Smooth muscle cell (in vitro differentiated cells): Measurements from ENCODE around the gene MBD6. TPM values are rescaled to one million over a fixed set of nuclear protein-coding genes. Genes with fewer than 3 reads are reported as not detected.

Source experiments
- DNase-seq: peaks from one replicate; lab custom pipeline; 2025; ENCODE audit not compliant: unreplicated experiment; lab: John Stamatoyannopoulos, UW
- H2AFZ ChIP-seq: fragments of 200-600 bp; sonication (generic); 2 replicates; pipeline ENCODE4 v1.6.0; 2016; ENCODE audit warnings: antibody characterized with exemption, low read depth, mild to moderate bottlenecking
- H3F3A ChIP-seq: fragments of 200-600 bp; sonication (generic); 2 replicates; pipeline ENCODE4 v1.6.0; 2017; ENCODE audit warnings: antibody characterized with exemption, low read depth
- H3K27ac ChIP-seq: fragments of 200-600 bp; sonication (generic); 2 replicates; pipeline ENCODE4 v1.5.1; 2016; ENCODE audit warnings: low read depth, mild to moderate bottlenecking
- H3K27me3 ChIP-seq: fragments of 200-600 bp; sonication (generic); 2 replicates; pipeline ENCODE4 v1.6.1; 2016; ENCODE audit warnings: low read depth, mild to moderate bottlenecking
- H3K36me3 ChIP-seq: fragments of 200-600 bp; sonication (generic); 2 replicates; pipeline ENCODE4 v1.5.1; 2016; ENCODE audit warnings: low read depth
- H3K4me1 ChIP-seq: fragments of 200-600 bp; sonication (generic); 2 replicates; pipeline ENCODE4 v1.5.1; 2016; ENCODE audit warnings: low read depth
- H3K4me2 ChIP-seq: fragments of 200-600 bp; sonication (generic); 2 replicates; pipeline ENCODE4 v1.6.0; 2016; ENCODE audit warnings: mild to moderate bottlenecking
- H3K4me3 ChIP-seq: fragments of 200-600 bp; sonication (generic); 2 replicates; pipeline ENCODE4 v1.5.1; 2016; ENCODE audit warnings: mild to moderate bottlenecking
- H3K79me2 ChIP-seq: fragments of 200-600 bp; sonication (generic); 2 replicates; pipeline ENCODE4 v1.6.0; 2016; ENCODE audit warnings: low read depth, mild to moderate bottlenecking
- H3K9ac ChIP-seq: fragments of 200-600 bp; sonication (generic); 2 replicates; pipeline ENCODE4 v1.6.0; 2016; ENCODE audit warnings: low read depth
- H3K9me3 ChIP-seq: fragments of 200-600 bp; sonication (generic); replicated peaks from 2 replicates; pipeline ENCODE4 v1.5.1; 2016; ENCODE audit warnings: low read depth
- H4K20me1 ChIP-seq: fragments of 200-600 bp; sonication (generic); 2 replicates; pipeline ENCODE4 v1.6.0; 2016; ENCODE audit warnings: low read depth
- WGBS: methylation state at CpG from one replicate; pipeline ENCODE4 v1.1.7; 2016; ENCODE audit warnings: low lambda C conversion rate; 5-methylcytosine and 5-hydroxymethylcytosine counted together
- polyA plus RNA-seq: library from polyadenylated mRNA; unstranded; fragments of >200 nt; fragmentation: Nextera tagmentation; extraction: Ambion mirVana; gene quantifications from 2 replicates; pipeline ENCODE4 v1.2.1, GENCODE V29; 2016
- total RNA-seq: library from RNA; depleted of rRNA; stranded (reverse); fragments of >200 nt; gene quantifications from 2 replicates; pipeline ENCODE4 v1.2.3, GENCODE V29; 2014
- TF ChIP-seq, protein P1 (sequence below): fragments of 200-600 bp; sonication (generic); IDR thresholded peaks from 2 replicates; pipeline ENCODE4 v1.5.1; 2017; ENCODE audit warnings: borderline replicate concordance, mild to moderate bottlenecking, antibody characterized with exemption; ENCODE audit not compliant: insufficient read depth, poor library complexity, severe bottlenecking

The MBD6 gene
- total and polyA plus RNA-seq, 2 experiments from 2014 or later, result 3.7 to 11.7 TPM

DNA sequence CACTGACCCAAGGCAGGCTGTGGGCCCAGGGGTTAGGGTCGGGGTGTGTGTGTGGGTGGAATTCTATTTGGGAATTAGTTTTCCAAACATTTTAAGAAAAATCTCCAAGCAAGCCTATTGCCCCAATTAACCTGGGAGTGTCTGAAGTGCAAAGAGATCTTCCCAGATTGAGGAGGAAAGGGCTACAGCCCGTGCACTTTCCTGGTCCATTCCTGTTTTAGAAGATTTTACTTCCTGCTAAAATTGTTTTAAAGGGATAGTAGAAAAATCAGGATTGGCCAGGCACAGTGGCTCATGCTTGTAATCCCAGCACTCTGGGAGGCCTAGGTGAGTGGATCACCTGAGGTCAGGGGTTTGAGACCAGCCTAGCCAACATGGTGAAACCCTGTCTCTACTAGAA lies 19.1 kb downstream of the MBD6 start:
- 90% methylated on average over 2 of the region's 2 CpGs for WGBS
- H3K27me3 ChIP-seq, result no peaks in the 10 kb centered on the region
- DNase-seq, result no peak
- no peak overlapping the region for H3K27ac ChIP-seq
- H3K4me2 ChIP-seq, result no peak overlapping the region
- peaks cover 5% of the 10 kb centered on the region for H3F3A ChIP-seq
- H3K4me3 ChIP-seq, result no peak overlapping the region
- H3K36me3 ChIP-seq, result no peaks in the 10 kb centered on the region
- peaks cover 46% of the 10 kb centered on the region for H3K79me2 ChIP-seq
- TF ChIP-seq, protein P1, sequence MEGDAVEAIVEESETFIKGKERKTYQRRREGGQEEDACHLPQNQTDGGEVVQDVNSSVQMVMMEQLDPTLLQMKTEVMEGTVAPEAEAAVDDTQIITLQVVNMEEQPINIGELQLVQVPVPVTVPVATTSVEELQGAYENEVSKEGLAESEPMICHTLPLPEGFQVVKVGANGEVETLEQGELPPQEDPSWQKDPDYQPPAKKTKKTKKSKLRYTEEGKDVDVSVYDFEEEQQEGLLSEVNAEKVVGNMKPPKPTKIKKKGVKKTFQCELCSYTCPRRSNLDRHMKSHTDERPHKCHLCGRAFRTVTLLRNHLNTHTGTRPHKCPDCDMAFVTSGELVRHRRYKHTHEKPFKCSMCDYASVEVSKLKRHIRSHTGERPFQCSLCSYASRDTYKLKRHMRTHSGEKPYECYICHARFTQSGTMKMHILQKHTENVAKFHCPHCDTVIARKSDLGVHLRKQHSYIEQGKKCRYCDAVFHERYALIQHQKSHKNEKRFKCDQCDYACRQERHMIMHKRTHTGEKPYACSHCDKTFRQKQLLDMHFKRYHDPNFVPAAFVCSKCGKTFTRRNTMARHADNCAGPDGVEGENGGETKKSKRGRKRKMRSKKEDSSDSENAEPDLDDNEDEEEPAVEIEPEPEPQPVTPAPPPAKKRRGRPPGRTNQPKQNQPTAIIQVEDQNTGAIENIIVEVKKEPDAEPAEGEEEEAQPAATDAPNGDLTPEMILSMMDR, result no peak
- H4K20me1 ChIP-seq, result peaks cover 71% of the 10 kb centered on the region
- H3K9me3 ChIP-seq, result no peaks in the 10 kb centered on the region
- no peak overlapping the region for H3K9ac ChIP-seq
- no peak overlapping the region for H2AFZ ChIP-seq
- peaks cover 12% of the 10 kb centered on the region for H3K4me1 ChIP-seq

DNA sequence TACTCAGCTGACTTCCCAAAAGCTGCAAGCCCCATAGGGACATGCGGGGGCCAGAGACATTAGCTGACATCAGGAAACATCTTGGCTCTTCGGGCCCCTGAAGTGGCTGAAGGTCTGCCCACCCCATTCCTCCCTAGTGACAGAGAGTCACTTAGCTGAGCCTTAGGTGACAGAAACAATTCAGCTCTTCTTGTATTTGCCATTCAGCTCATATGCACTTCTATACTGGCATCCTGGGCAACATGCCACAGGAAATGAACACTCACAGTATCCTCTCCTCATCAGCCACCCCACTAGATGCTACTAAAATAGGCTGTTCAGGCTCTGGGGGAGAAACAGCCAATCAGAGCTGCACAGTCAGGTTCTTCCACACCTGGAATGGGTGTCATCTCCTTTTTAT lies 21.0 kb downstream of the MBD6 start:
- no peak for DNase-seq
- Histone ChIP-seq H3K9ac (no peak overlapping the region), H3K27ac (no peak overlapping the region), H3K4me3 (no peak overlapping the region), H3K27me3 (peaks cover 4% of the 10 kb centered on the region), H3K4me1 (peaks cover 12% of the 10 kb centered on the region), H4K20me1 (peaks cover 64% of the 10 kb centered on the region), H3K79me2 (peaks cover 49% of the 10 kb centered on the region), H3F3A (peaks cover 5% of the 10 kb centered on the region), H3K4me2 (no peak overlapping the region), H2AFZ (no peak overlapping the region), H3K36me3 (no peaks in the 10 kb centered on the region), H3K9me3 (no peaks in the 10 kb centered on the region)
- TF ChIP-seq, protein P1, result no peak
- WGBS, result 100% methylated on average over 2 of the region's 2 CpGs

DNA sequence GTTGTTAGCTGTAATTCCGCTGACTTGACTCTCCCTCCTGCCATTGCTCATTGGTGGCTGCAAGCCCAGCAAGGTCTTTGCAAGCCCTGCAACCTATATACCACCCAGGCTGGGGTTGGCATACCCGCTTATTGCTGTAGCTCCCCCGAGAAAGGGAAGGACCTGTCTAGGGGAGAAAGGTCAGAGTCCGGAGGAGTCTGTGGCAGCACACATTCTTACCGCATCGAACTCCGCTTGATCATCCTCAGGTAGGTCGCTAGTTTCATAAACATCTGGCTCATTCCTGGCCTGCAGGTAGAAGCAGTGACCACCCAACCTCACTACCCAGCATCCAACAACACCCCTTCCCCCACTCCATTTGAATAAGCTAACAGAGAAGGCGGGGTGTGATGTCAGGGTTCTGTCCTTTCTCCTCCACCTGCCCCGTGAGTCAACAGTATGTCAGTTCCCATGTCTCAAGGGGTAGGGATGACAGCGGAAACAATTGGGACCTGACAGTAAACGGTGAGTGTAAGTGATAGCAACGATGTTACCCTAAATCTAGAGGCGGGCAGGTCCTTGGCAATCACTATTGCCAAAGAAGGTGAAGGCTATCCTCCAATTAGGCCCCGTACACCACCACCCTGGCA lies 23.3 kb downstream of the MBD6 start:
- H2AFZ ChIP-seq, result no peak overlapping the region
- WGBS, result 67% methylated on average over 15 of the region's 15 CpGs
- H3K27me3 ChIP-seq, result peaks cover 12% of the 10 kb centered on the region
- H3K9ac ChIP-seq, result peak overlapping the region; percentile 99
- H3K4me2 ChIP-seq, result peak overlapping the region; percentile 88
- H3K9me3 ChIP-seq, result no peaks in the 10 kb centered on the region
- peaks cover 21% of the 10 kb centered on the region for H3K4me1 ChIP-seq
- peak overlapping the region; percentile 78 for H3K27ac ChIP-seq
- peak overlapping the region; percentile 86 for H3K4me3 ChIP-seq
- TF ChIP-seq, protein P1, result no peak
- peaks cover 40% of the 10 kb centered on the region for H4K20me1 ChIP-seq
- H3K79me2 ChIP-seq, result peaks cover 46% of the 10 kb centered on the region
- DNase-seq, result no peak
- H3K36me3 ChIP-seq, result no peaks in the 10 kb centered on the region
- H3F3A ChIP-seq, result peaks cover 5% of the 10 kb centered on the region
